Right ventricle myocardium superior (tissue), 1 donor: ENCODE results near the gene GUCA1C. TPM values are rescaled to one million over a fixed set of nuclear protein-coding genes. Genes with fewer than 3 reads are reported as not detected.

Experiments used
- total RNA-seq: library from RNA; stranded (reverse); fragmentation: NEBNext Ultra II Directional; extraction: Animal tissue kit (Norgen Biotek cat#: 25700); gene quantifications from one replicate; pipeline ENCODE4 v1.2.1, GENCODE V29; 2021
- donor health status: DM: no; HTN: yes; CAD: no; lungs with severe emphysema.

GUCA1C gene
- total RNA-seq, 1 donor from 2014 or later, result 0.32 TPM

Other genes with a start within 250 kb of the GUCA1C start
- not detected for gene RETNLB, start 196.5 kb downstream of the GUCA1C start, total RNA-seq
- not detected for gene TRAT1, start 131.1 kb downstream of the GUCA1C start, total RNA-seq
- gene MORC1, start 164.3 kb upstream of the GUCA1C start, total RNA-seq, result not detected
- gene C3orf85, start 182.8 kb upstream of the GUCA1C start, total RNA-seq, result not detected